WTC11 (cell line): ENCODE measurements around the gene GRID2.

Source experiments
- CBFB ChIP-seq: sonication (generic); formaldehyde crosslinking; IDR thresholded peaks from 2 replicates; pipeline ENCODE4 v1.8.1; 2022; ENCODE audit warnings: mild to moderate bottlenecking, low read depth, missing genetic modification reagents
- ESRRA ChIP-seq: sonication (generic); formaldehyde crosslinking; IDR thresholded peaks from 2 replicates; pipeline ENCODE4 v1.8.1; 2022; ENCODE audit warnings: mild to moderate bottlenecking, missing genetic modification reagents, borderline replicate concordance
- NFYB ChIP-seq: sonication (generic); formaldehyde crosslinking; conservative IDR thresholded peaks from 2 replicates; pipeline ENCODE4 v1.8.0; 2022; ENCODE audit warnings: low read depth, missing genetic modification reagents
- NR3C1 ChIP-seq: sonication (generic); formaldehyde crosslinking; conservative IDR thresholded peaks from 2 replicates; pipeline ENCODE4 v1.8.1; 2023; ENCODE audit warnings: low read depth, mild to moderate bottlenecking, missing genetic modification reagents
- SP1 ChIP-seq: sonication (generic); formaldehyde crosslinking; conservative IDR thresholded peaks from 2 replicates; pipeline ENCODE4 v1.8.1; 2022; ENCODE audit warnings: missing genetic modification reagents
- TCF7 ChIP-seq: sonication (generic); formaldehyde crosslinking; IDR thresholded peaks from 2 replicates; pipeline ENCODE4 v1.8.0; 2022; ENCODE audit warnings: mild to moderate bottlenecking, low read depth, missing genetic modification reagents, moderate library complexity
- ZNF138 ChIP-seq: sonication (generic); formaldehyde crosslinking; conservative IDR thresholded peaks from 2 replicates; pipeline ENCODE4 v1.8.1; 2022; ENCODE audit warnings: mild to moderate bottlenecking, moderate library complexity, missing genetic modification reagents
- ZNF263 ChIP-seq: sonication (generic); formaldehyde crosslinking; IDR thresholded peaks from 2 replicates; pipeline ENCODE4 v1.8.1; 2022; ENCODE audit warnings: low read depth, mild to moderate bottlenecking, moderate library complexity, missing genetic modification reagents
- TF ChIP-seq, protein P1 (sequence below): fragments of 200-600 bp; IDR thresholded peaks from 2 replicates; pipeline ENCODE4 v1.8.0; 2022; ENCODE audit warnings: antibody characterized with exemption
- TF ChIP-seq, protein P2 (sequence below): sonication (generic); formaldehyde crosslinking; IDR thresholded peaks from 2 replicates; pipeline ENCODE4 v1.8.0; 2023; ENCODE audit warnings: missing genetic modification reagents

DNA sequence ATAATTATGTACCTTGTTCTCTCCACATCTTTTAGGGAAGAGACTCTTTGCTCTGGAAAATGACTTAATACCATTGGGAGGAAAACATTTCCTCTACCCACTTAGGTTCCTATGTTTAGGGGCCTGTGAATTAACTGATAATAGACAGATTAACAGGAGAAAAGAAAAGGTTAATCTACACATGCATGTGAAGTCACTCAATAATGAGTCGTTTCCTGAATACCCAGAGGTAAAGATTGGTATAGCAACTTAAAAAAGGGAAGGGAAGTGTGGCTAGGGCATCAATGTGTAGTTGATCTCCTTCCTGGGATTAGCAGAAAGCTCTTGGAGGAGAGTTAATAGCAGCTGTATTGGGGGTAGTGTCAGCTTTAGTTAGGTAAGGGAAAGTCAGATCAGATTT is 1105.3 kb downstream of the GRID2 start:
- TF ChIP-seq, protein P1, sequence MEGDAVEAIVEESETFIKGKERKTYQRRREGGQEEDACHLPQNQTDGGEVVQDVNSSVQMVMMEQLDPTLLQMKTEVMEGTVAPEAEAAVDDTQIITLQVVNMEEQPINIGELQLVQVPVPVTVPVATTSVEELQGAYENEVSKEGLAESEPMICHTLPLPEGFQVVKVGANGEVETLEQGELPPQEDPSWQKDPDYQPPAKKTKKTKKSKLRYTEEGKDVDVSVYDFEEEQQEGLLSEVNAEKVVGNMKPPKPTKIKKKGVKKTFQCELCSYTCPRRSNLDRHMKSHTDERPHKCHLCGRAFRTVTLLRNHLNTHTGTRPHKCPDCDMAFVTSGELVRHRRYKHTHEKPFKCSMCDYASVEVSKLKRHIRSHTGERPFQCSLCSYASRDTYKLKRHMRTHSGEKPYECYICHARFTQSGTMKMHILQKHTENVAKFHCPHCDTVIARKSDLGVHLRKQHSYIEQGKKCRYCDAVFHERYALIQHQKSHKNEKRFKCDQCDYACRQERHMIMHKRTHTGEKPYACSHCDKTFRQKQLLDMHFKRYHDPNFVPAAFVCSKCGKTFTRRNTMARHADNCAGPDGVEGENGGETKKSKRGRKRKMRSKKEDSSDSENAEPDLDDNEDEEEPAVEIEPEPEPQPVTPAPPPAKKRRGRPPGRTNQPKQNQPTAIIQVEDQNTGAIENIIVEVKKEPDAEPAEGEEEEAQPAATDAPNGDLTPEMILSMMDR = no peak
- TF ChIP-seq NR3C1 (CRISPR knock-in tag) (no peak), ESRRA (CRISPR knock-in tag) (no peak), ZNF263 (CRISPR knock-in tag) (no peak), ZNF138 (CRISPR knock-in tag) (no peak), SP1 (CRISPR knock-in tag) (no peak; the same call in 1 of the 2 replicates), TCF7 (CRISPR knock-in tag) (no peak), NFYB (CRISPR knock-in tag) (no peak), CBFB (CRISPR knock-in tag) (no peak)
- TF ChIP-seq, protein P2, sequence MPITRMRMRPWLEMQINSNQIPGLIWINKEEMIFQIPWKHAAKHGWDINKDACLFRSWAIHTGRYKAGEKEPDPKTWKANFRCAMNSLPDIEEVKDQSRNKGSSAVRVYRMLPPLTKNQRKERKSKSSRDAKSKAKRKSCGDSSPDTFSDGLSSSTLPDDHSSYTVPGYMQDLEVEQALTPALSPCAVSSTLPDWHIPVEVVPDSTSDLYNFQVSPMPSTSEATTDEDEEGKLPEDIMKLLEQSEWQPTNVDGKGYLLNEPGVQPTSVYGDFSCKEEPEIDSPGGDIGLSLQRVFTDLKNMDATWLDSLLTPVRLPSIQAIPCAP (CRISPR knock-in tag) = no peak
